Measurements from ENCODE around the gene BCAR1. TPM values are rescaled to one million over a fixed set of nuclear protein-coding genes. Genes with fewer than 3 reads are reported as not detected.
"Not testable (repeated sequence)": the region's sequence is repeated elsewhere in the genome, so short reads cannot be mapped to it uniquely, and the experiment has no call there.

BCAR1 gene
- polyA plus RNA-seq, 1 donor from 2014 or later, result 39.1 TPM

DNA sequence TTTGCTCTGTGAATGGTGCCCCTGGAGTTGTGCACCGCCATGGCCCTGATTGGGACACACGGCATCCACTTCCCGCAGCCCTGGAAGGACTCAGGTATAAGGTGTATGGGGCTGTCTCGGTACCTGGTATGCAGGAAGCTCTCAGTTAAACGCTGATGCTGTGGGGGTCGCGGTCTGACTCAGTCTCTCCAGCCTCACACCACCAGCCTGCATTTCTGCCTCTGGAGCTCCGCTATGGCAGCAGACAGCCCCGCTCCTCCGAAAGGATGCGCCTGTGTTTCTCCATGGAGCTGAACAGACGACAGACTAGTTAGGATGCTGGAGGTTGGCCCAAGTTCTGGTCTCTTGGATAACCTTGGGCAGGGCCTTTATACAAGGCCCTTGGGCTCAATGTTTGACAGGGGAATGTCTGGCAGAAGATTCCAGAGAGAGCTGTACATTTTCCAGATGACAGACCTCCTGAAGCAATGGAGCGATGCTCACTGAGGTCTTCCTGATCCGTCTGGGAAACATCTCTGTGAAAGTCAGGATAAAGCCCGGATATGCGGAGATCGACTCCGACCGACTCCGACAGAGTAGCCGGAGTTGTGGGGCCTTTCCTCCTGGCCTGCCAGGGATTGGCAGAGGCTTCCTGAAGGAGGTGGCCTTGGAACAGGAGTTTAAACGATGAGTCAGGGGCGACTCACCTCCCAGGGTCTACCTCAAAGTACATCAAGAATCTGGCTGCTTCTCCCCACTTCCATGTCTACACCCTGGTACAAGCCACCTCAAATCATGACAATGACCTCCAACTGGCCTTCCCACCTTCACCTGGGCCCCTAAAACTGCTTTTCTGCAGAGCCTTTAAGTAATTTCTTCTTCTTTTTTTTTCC is 21.9 kb upstream of the BCAR1 start:
- TF ChIP-seq SMC3 (conservative IDR thresholded peaks at IDR 0.05; ENCODE audit: poor library complexity), result no peak
- no peak for TF ChIP-seq MXI1 (conservative IDR thresholded peaks at IDR 0.05; ENCODE audit: poor library complexity, severe bottlenecking)
- no peak for TF ChIP-seq POLR2AphosphoS5 (IDR thresholded peaks at IDR 0.05)
- no peak for TF ChIP-seq RAD21 (conservative IDR thresholded peaks at IDR 0.05)
- no peak for TF ChIP-seq CTCF (IDR thresholded peaks at IDR 0.05; ENCODE audit: poor library complexity, severe bottlenecking)
- TF ChIP-seq EP300 (conservative IDR thresholded peaks at IDR 0.05; ENCODE audit: poor library complexity, severe bottlenecking), result no peak
- TF ChIP-seq REST (IDR thresholded peaks at IDR 0.05; ENCODE audit: borderline replicate concordance), result no peak
- no peak for TF ChIP-seq EZH2 (IDR thresholded peaks at IDR 0.05; ENCODE audit: borderline replicate concordance, insufficient read depth, low read length, poor library complexity, severe bottlenecking)
- TF ChIP-seq TAF1 (IDR thresholded peaks at IDR 0.05; ENCODE audit: low read depth), result no peak
- H3K79me2 ChIP-seq (replicated peaks; ENCODE audit: insufficient read depth, low read length), result no peaks in the 10 kb centered on the region
- no peaks in the 10 kb centered on the region for H3K36me3 ChIP-seq (ENCODE audit: insufficient read depth, low read length)
- no peaks in the 10 kb centered on the region for H4K20me1 ChIP-seq (ENCODE audit: insufficient read depth)
- H3F3A ChIP-seq (ENCODE audit: insufficient read depth, low read length, poor library complexity, severe bottlenecking), result no peaks in the 10 kb centered on the region
- no peak overlapping the region for H3K4me3 ChIP-seq (ENCODE audit: low read length)
- H3K4me2 ChIP-seq (ENCODE audit: low read length), result no peak overlapping the region
- no peak overlapping the region for H3K9ac ChIP-seq (ENCODE audit: low read length)
- no peak overlapping the region for H2AFZ ChIP-seq (ENCODE audit: low read depth, low read length)
- H3K9me2 ChIP-seq (ENCODE audit: insufficient read depth, low read length), result no peaks in the 10 kb centered on the region
- no peak overlapping the region for H3K27ac ChIP-seq (ENCODE audit: low read length)
- H3K27me3 ChIP-seq (ENCODE audit: insufficient read depth, low read depth, low read length), result no peaks in the 10 kb centered on the region
- no peaks in the 10 kb centered on the region for H3K9me3 ChIP-seq (ENCODE audit: low read length)

GRCh38 chr16:75272629-75273028 is 21.2 kb upstream of the BCAR1 start:
- not testable (repeated sequence) for H3K4me3 ChIP-seq (ENCODE audit: low read length); H2AFZ ChIP-seq (ENCODE audit: low read depth, low read length); H3K9ac ChIP-seq (ENCODE audit: low read length); H3K4me2 ChIP-seq (ENCODE audit: low read length); H3F3A ChIP-seq (ENCODE audit: insufficient read depth, low read length, poor library complexity, severe bottlenecking); H3K9me2 ChIP-seq (ENCODE audit: insufficient read depth, low read length); H3K9me3 ChIP-seq (ENCODE audit: low read length); H4K20me1 ChIP-seq (ENCODE audit: insufficient read depth); H3K27me3 ChIP-seq (ENCODE audit: insufficient read depth, low read depth, low read length); H3K36me3 ChIP-seq (ENCODE audit: insufficient read depth, low read length); H3K79me2 ChIP-seq (replicated peaks; ENCODE audit: insufficient read depth, low read length); H3K27ac ChIP-seq (ENCODE audit: low read length)

Measured in neural cell (in vitro differentiated cells).